Smooth muscle cell (in vitro differentiated cells): ENCODE data around the gene DYNLL2. TPM values are rescaled to one million over a fixed set of nuclear protein-coding genes. Genes with fewer than 3 reads are reported as not detected.

Experiments used
- DNase-seq: peaks from one replicate; lab custom pipeline; 2025; ENCODE audit not compliant: unreplicated experiment; lab: John Stamatoyannopoulos, UW
- H2AFZ ChIP-seq: fragments of 200-600 bp; sonication (generic); 2 replicates; pipeline ENCODE4 v1.6.0; 2016; ENCODE audit warnings: antibody characterized with exemption, low read depth, mild to moderate bottlenecking
- H3F3A ChIP-seq: fragments of 200-600 bp; sonication (generic); 2 replicates; pipeline ENCODE4 v1.6.0; 2017; ENCODE audit warnings: antibody characterized with exemption, low read depth
- H3K27ac ChIP-seq: fragments of 200-600 bp; sonication (generic); 2 replicates; pipeline ENCODE4 v1.5.1; 2016; ENCODE audit warnings: low read depth, mild to moderate bottlenecking
- H3K27me3 ChIP-seq: fragments of 200-600 bp; sonication (generic); 2 replicates; pipeline ENCODE4 v1.6.1; 2016; ENCODE audit warnings: low read depth, mild to moderate bottlenecking
- H3K36me3 ChIP-seq: fragments of 200-600 bp; sonication (generic); 2 replicates; pipeline ENCODE4 v1.5.1; 2016; ENCODE audit warnings: low read depth
- H3K4me1 ChIP-seq: fragments of 200-600 bp; sonication (generic); 2 replicates; pipeline ENCODE4 v1.5.1; 2016; ENCODE audit warnings: low read depth
- H3K4me2 ChIP-seq: fragments of 200-600 bp; sonication (generic); 2 replicates; pipeline ENCODE4 v1.6.0; 2016; ENCODE audit warnings: mild to moderate bottlenecking
- H3K4me3 ChIP-seq: fragments of 200-600 bp; sonication (generic); 2 replicates; pipeline ENCODE4 v1.5.1; 2016; ENCODE audit warnings: mild to moderate bottlenecking
- H3K79me2 ChIP-seq: fragments of 200-600 bp; sonication (generic); 2 replicates; pipeline ENCODE4 v1.6.0; 2016; ENCODE audit warnings: low read depth, mild to moderate bottlenecking
- H3K9ac ChIP-seq: fragments of 200-600 bp; sonication (generic); 2 replicates; pipeline ENCODE4 v1.6.0; 2016; ENCODE audit warnings: low read depth
- H3K9me3 ChIP-seq: fragments of 200-600 bp; sonication (generic); replicated peaks from 2 replicates; pipeline ENCODE4 v1.5.1; 2016; ENCODE audit warnings: low read depth
- H4K20me1 ChIP-seq: fragments of 200-600 bp; sonication (generic); 2 replicates; pipeline ENCODE4 v1.6.0; 2016; ENCODE audit warnings: low read depth
- WGBS: methylation state at CpG from one replicate; pipeline ENCODE4 v1.1.7; 2016; ENCODE audit warnings: low lambda C conversion rate; 5-methylcytosine and 5-hydroxymethylcytosine counted together
- polyA plus RNA-seq: library from polyadenylated mRNA; unstranded; fragments of >200 nt; fragmentation: Nextera tagmentation; extraction: Ambion mirVana; gene quantifications from 2 replicates; pipeline ENCODE4 v1.2.1, GENCODE V29; 2016
- total RNA-seq: library from RNA; depleted of rRNA; stranded (reverse); fragments of >200 nt; gene quantifications from 2 replicates; pipeline ENCODE4 v1.2.3, GENCODE V29; 2014
- TF ChIP-seq, protein P1 (sequence below): fragments of 200-600 bp; sonication (generic); IDR thresholded peaks from 2 replicates; pipeline ENCODE4 v1.5.1; 2017; ENCODE audit warnings: borderline replicate concordance, mild to moderate bottlenecking, antibody characterized with exemption; ENCODE audit not compliant: insufficient read depth, poor library complexity, severe bottlenecking

DYNLL2 gene
- total and polyA plus RNA-seq, 2 experiments from 2014 or later: 1.5 to 9.1 TPM

GRCh38 chr17:58052945-58053715, 30.1 kb upstream of the DYNLL2 start:
- no peak for DNase-seq
- Histone ChIP-seq H3K4me1 (no peaks in the 10 kb centered on the region), H3K4me2 (no peak overlapping the region), H2AFZ (no peak overlapping the region), H3K27me3 (no peaks in the 10 kb centered on the region), H3K27ac (no peak overlapping the region), H3K4me3 (no peak overlapping the region), H3K9me3 (no peaks in the 10 kb centered on the region), H3F3A (no peaks in the 10 kb centered on the region), H3K36me3 (no peaks in the 10 kb centered on the region), H3K9ac (no peak overlapping the region), H3K79me2 (no peaks in the 10 kb centered on the region), H4K20me1 (no peaks in the 10 kb centered on the region)
- TF ChIP-seq, protein P1, sequence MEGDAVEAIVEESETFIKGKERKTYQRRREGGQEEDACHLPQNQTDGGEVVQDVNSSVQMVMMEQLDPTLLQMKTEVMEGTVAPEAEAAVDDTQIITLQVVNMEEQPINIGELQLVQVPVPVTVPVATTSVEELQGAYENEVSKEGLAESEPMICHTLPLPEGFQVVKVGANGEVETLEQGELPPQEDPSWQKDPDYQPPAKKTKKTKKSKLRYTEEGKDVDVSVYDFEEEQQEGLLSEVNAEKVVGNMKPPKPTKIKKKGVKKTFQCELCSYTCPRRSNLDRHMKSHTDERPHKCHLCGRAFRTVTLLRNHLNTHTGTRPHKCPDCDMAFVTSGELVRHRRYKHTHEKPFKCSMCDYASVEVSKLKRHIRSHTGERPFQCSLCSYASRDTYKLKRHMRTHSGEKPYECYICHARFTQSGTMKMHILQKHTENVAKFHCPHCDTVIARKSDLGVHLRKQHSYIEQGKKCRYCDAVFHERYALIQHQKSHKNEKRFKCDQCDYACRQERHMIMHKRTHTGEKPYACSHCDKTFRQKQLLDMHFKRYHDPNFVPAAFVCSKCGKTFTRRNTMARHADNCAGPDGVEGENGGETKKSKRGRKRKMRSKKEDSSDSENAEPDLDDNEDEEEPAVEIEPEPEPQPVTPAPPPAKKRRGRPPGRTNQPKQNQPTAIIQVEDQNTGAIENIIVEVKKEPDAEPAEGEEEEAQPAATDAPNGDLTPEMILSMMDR: no peak
- WGBS: 65% methylated on average over 8 of the region's 8 CpGs

DNA sequence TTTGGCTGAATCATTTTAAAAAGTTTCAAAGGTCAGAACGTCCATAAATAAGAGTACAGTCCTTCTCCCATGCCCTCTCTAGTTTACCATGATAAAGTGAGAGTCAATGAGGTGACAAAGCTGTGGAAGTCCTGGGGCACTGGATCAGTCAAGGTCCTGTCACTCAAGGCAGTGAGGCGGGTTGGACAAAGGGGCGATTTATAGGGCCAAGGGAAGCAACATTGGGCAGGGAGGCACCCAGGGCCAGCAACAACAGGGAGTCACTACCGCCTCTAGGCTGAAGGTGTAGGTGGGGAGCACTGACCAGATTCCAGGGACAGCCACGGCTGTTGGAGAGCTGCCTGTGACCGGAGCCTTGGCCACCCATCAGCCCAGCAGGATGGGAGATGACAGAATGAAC, 28.6 kb upstream of the DYNLL2 start:
- no peak overlapping the region for H3K4me2 ChIP-seq
- H3K9ac ChIP-seq: no peak overlapping the region
- H3K9me3 ChIP-seq: no peaks in the 10 kb centered on the region
- no peak for DNase-seq
- H3K27ac ChIP-seq: no peak overlapping the region
- no peaks in the 10 kb centered on the region for H4K20me1 ChIP-seq
- H3K27me3 ChIP-seq: no peaks in the 10 kb centered on the region
- H3K36me3 ChIP-seq: no peaks in the 10 kb centered on the region
- no peak overlapping the region for H2AFZ ChIP-seq
- no peaks in the 10 kb centered on the region for H3K79me2 ChIP-seq
- no peaks in the 10 kb centered on the region for H3K4me1 ChIP-seq
- H3F3A ChIP-seq: no peaks in the 10 kb centered on the region
- H3K4me3 ChIP-seq: no peak overlapping the region
- 90% methylated on average over 6 of the region's 6 CpGs for WGBS
- TF ChIP-seq, protein P1: no peak

- DNase-seq: no peak
- Histone ChIP-seq H3F3A (no peaks in the 10 kb centered on the region), H3K4me2 (no peak overlapping the region), H4K20me1 (no peaks in the 10 kb centered on the region), H3K4me1 (no peaks in the 10 kb centered on the region), H3K9me3 (no peaks in the 10 kb centered on the region), H3K27ac (no peak overlapping the region), H3K36me3 (no peaks in the 10 kb centered on the region), H3K9ac (no peak overlapping the region), H3K79me2 (no peaks in the 10 kb centered on the region), H3K4me3 (no peak overlapping the region), H2AFZ (no peak overlapping the region), H3K27me3 (no peaks in the 10 kb centered on the region)
- TF ChIP-seq, protein P1: no peak
These were observed 26.7 kb upstream of the DYNLL2 start for GRCh38 chr17:58056476-58056875.

DNA sequence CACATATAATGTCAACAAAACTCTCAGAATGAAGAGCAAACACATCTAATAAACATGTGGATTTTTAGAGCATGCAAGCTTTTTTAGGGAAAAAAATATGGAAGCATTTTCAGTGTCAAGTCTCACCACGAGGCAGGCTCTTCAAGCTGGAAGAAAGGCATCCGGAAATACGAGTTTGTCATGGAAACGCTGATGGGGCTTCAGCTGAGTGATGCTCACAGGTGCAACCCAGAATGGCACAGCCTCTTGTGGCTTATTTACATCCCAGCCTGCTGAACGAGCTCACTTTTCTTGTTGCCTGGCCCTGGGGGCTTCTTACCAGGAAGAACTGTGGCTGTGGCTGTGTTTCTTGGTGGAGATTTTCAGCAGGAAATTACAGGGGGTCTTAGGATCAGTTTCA, 24.1 kb upstream of the DYNLL2 start:
- DNase-seq: no peak
- Histone ChIP-seq H4K20me1 (no peaks in the 10 kb centered on the region), H2AFZ (no peak overlapping the region), H3K36me3 (no peaks in the 10 kb centered on the region), H3K79me2 (no peaks in the 10 kb centered on the region), H3K9ac (no peak overlapping the region), H3K9me3 (no peaks in the 10 kb centered on the region), H3F3A (no peaks in the 10 kb centered on the region), H3K4me3 (no peak overlapping the region), H3K27ac (no peak overlapping the region), H3K4me2 (no peak overlapping the region), H3K4me1 (no peaks in the 10 kb centered on the region), H3K27me3 (no peaks in the 10 kb centered on the region)
- TF ChIP-seq, protein P1: no peak
- 54% methylated on average over 5 of the region's 5 CpGs for WGBS
